SK-N-SH (cell line): ENCODE results near the gene TUBA8. TPM values are rescaled to one million over a fixed set of nuclear protein-coding genes. Genes with fewer than 3 reads are reported as not detected.

ENCODE experiments used
- CTCF ChIA-PET: fragments of 300-600, 350-600 bp; formaldehyde crosslinking; extraction: SDS; loops from one replicate; lab custom pipeline; 2021; lab: Yijun Ruan, JAX
- POLR2A ChIA-PET: fragments of 350-600 bp; sonication (Branson Sonifier 250); formaldehyde crosslinking; extraction: SDS; loops from one replicate; lab custom pipeline; 2020; ENCODE audit warnings: antibody characterized with exemption, inconsistent platforms; lab: Yijun Ruan, JAX
- DNase-seq: peaks from one replicate; pipeline ENCODE4 v3.0.0; 2012
- H2AFZ ChIP-seq: fragments of 200-600 bp; sonication (generic); 2 replicates; pipeline ENCODE4 v1.8.1; 2016; ENCODE audit warnings: antibody characterized with exemption, mild to moderate bottlenecking, low read depth
- H3F3A ChIP-seq: fragments of 200-600 bp; sonication (generic); replicated peaks from 2 replicates; pipeline ENCODE3; 2016; ENCODE audit warnings: antibody characterized with exemption, mild to moderate bottlenecking; ENCODE audit not compliant: insufficient read depth
- H3K27ac ChIP-seq, 2 experiments: fragments of 200-500 bp in 1 of 2; fragments of 200-600 bp in 1 of 2; sonication (Bioruptor generic) in 1 of 2; sonication (generic), shearing (Covaris generic) in 1 of 2; 2 replicates each; pipeline versions ENCODE4 v1.5.1 to v1.6.1; 2014 to 2016; ENCODE audit warnings: low read depth in 2 of 2, inconsistent platforms in 1 of 2, low read length in 1 of 2, mild to moderate bottlenecking in 1 of 2, mixed read lengths in 1 of 2
- H3K27me3 ChIP-seq: fragments of 200-600 bp; sonication (generic), shearing (Covaris generic); 2 replicates; pipeline ENCODE4 v1.6.1; 2016; ENCODE audit warnings: mixed run types; ENCODE audit not compliant: insufficient read depth
- H3K36me3 ChIP-seq, 2 experiments: fragments of 200-500 bp in 1 of 2; fragments of 200-600 bp in 1 of 2; sonication (Bioruptor generic) in 1 of 2; sonication (generic) in 1 of 2; replicated peaks in 1 of 2; 2 replicates each; pipeline versions ENCODE3 to v1.5.1; 2014 to 2016; ENCODE audit warnings: low read length in 1 of 2, mild to moderate bottlenecking in 1 of 2; ENCODE audit not compliant: insufficient read depth in 2 of 2, control insufficient read depth in 1 of 2
- H3K4me1 ChIP-seq, 2 experiments: fragments of 200-500 bp in 1 of 2; fragments of 200-600 bp in 1 of 2; sonication (Bioruptor generic) in 1 of 2; sonication (generic), shearing (Covaris generic) in 1 of 2; 2 replicates each; pipeline versions ENCODE4 v1.5.1 to v1.6.1; 2014 to 2016; ENCODE audit warnings: low read depth in 1 of 2, low read length in 1 of 2, mixed run types in 1 of 2; ENCODE audit not compliant: insufficient read depth in 2 of 2, control insufficient read depth in 1 of 2
- H3K4me2 ChIP-seq: fragments of 200-600 bp; sonication (generic), shearing (Covaris generic); 2 replicates; pipeline ENCODE4 v1.6.1; 2017; ENCODE audit warnings: mixed run types
- H3K4me3 ChIP-seq, 2 experiments: fragments of 200-500 bp in 1 of 2; fragments of 200-600 bp in 1 of 2; sonication (Bioruptor generic) in 1 of 2; sonication (generic), shearing (Covaris generic) in 1 of 2; 2 replicates each; pipeline versions ENCODE4 v1.5.1 to v1.8.1; 2014 to 2016; ENCODE audit warnings: low read depth in 2 of 2, inconsistent platforms in 1 of 2, low read length in 1 of 2, mild to moderate bottlenecking in 1 of 2, mixed read lengths in 1 of 2, moderate library complexity in 1 of 2
- H3K79me2 ChIP-seq: fragments of 200-600 bp; sonication (generic); 2 replicates; pipeline ENCODE4 v1.8.1; 2017; ENCODE audit warnings: mild to moderate bottlenecking; ENCODE audit not compliant: insufficient read depth
- H3K9ac ChIP-seq: fragments of 200-600 bp; sonication (generic); 2 replicates; pipeline ENCODE4 v1.6.1; 2017; ENCODE audit warnings: mixed run types
- H3K9me2 ChIP-seq: fragments of 200-600 bp; sonication (generic); 2 replicates; pipeline ENCODE4 v1.6.1; 2017; ENCODE audit warnings: mixed run types
- H3K9me3 ChIP-seq: fragments of 200-600 bp; sonication (generic); 2 replicates; pipeline ENCODE4 v1.6.1; 2017; ENCODE audit warnings: mixed run types, mild to moderate bottlenecking, moderate library complexity
- H4K20me1 ChIP-seq: fragments of 200-600 bp; sonication (generic); 2 replicates; pipeline ENCODE4 v1.6.1; 2017; ENCODE audit warnings: mild to moderate bottlenecking, mixed run types; ENCODE audit not compliant: insufficient read depth
- ELF1 ChIP-seq: IDR thresholded peaks from 2 replicates; pipeline ENCODE4 v1.4.0; 2012
- EP300 ChIP-seq, 2 experiments: IDR thresholded peaks; 2 replicates each; pipeline versions ENCODE4 v1.4.0 to v1.6.1; 2012; ENCODE audit warnings: borderline replicate concordance in 1 of 2, low read depth in 1 of 2, low read length in 1 of 2
- FOXJ3 ChIP-seq: sonication (generic); formaldehyde crosslinking; IDR thresholded peaks from 2 replicates; pipeline ENCODE4 v1.5.1; 2020; ENCODE audit warnings: mild to moderate bottlenecking, missing genetic modification reagents
- FOXM1 ChIP-seq: IDR thresholded peaks from 2 replicates; pipeline ENCODE4 v1.4.0; 2012; ENCODE audit warnings: low read depth, mild to moderate bottlenecking
- GATA2 ChIP-seq: sonication (generic); formaldehyde crosslinking; IDR thresholded peaks from 2 replicates; pipeline ENCODE4 v1.5.0; 2020; ENCODE audit warnings: mild to moderate bottlenecking, missing genetic modification reagents
- JUND ChIP-seq: IDR thresholded peaks from 2 replicates; pipeline ENCODE4 v1.4.0; 2012
- MAX ChIP-seq: IDR thresholded peaks from 2 replicates; pipeline ENCODE4 v1.4.0; 2012; ENCODE audit warnings: low read depth
- MEF2A ChIP-seq: IDR thresholded peaks from 2 replicates; pipeline ENCODE4 v1.4.0; 2012; ENCODE audit warnings: low read depth, borderline replicate concordance
- NFIC ChIP-seq: IDR thresholded peaks from 2 replicates; pipeline ENCODE4 v1.4.0; 2012; ENCODE audit warnings: borderline replicate concordance
- REST ChIP-seq: IDR thresholded peaks from 2 replicates; pipeline ENCODE4 v1.6.1; 2012; ENCODE audit warnings: mild to moderate bottlenecking, low read depth, low read length, moderate library complexity
- RFX5 ChIP-seq: IDR thresholded peaks from 2 replicates; pipeline ENCODE4 v1.6.1; 2012; ENCODE audit warnings: mild to moderate bottlenecking, improper control_type of control experiment, low read length
- RXRA ChIP-seq: IDR thresholded peaks from 2 replicates; pipeline ENCODE4 v1.4.0; 2012; ENCODE audit warnings: low read depth, mild to moderate bottlenecking, borderline replicate concordance
- SMC3 ChIP-seq: IDR thresholded peaks from 2 replicates; pipeline ENCODE4 v1.6.1; 2012; ENCODE audit warnings: low read depth, low read length, improper control_type of control experiment
- TEAD4 ChIP-seq: IDR thresholded peaks from 2 replicates; pipeline ENCODE4 v1.4.0; 2012; ENCODE audit warnings: mild to moderate bottlenecking, borderline replicate concordance; ENCODE audit not compliant: insufficient read depth
- USF2 ChIP-seq: fragments of 150-350 bp; IDR thresholded peaks from 2 replicates; pipeline ENCODE4 v1.6.1; 2017; ENCODE audit warnings: antibody characterized with exemption, low read length, low read depth, borderline replicate concordance
- YY1 ChIP-seq: IDR thresholded peaks from 2 replicates; pipeline ENCODE4 v1.4.0; 2012; ENCODE audit warnings: low read depth, mild to moderate bottlenecking
- WGBS: methylation state at CpG from one replicate; pipeline ENCODE4 v1.1.6; 2017; ENCODE audit warnings: low lambda C conversion rate; 5-methylcytosine and 5-hydroxymethylcytosine counted together
- polyA plus RNA-seq, 3 experiments: library from polyadenylated mRNA; depleted of rRNA; stranded (reverse); fragments of >200 nt; gene quantifications; 2 replicates each; pipeline ENCODE4 v1.2.3, GENCODE V29; 2012
- TF ChIP-seq, protein P1 (sequence below): fragments of 150-350 bp; IDR thresholded peaks from 2 replicates; pipeline ENCODE4 v1.6.1; 2016; ENCODE audit warnings: mild to moderate bottlenecking, low read depth, low read length

Gene TUBA8
- polyA plus RNA-seq, 1 of the 3 experiments (the other 2 are of a cell fraction) = 1.7 TPM

DNA sequence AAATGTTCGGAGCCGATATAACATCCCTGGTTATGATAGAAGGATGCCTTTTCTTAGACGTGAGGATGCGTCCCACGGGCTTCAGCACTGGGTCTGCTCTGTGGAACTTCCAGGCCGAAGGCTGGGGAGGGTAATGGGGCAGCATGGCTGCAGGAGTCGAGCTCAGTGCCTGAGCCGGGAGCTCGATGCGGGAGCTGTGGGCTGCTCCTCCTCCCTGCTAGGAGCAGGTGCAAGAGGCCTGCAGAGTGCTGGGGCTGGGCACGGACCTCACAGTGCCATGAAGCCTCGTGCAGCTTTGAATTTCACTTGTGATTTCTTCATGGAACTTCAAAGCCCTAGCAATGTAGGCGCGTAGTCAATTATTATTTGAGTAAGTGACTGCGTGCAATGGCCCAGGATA lies 6.0 kb downstream of the TUBA8 start:
- TF ChIP-seq, protein P1, sequence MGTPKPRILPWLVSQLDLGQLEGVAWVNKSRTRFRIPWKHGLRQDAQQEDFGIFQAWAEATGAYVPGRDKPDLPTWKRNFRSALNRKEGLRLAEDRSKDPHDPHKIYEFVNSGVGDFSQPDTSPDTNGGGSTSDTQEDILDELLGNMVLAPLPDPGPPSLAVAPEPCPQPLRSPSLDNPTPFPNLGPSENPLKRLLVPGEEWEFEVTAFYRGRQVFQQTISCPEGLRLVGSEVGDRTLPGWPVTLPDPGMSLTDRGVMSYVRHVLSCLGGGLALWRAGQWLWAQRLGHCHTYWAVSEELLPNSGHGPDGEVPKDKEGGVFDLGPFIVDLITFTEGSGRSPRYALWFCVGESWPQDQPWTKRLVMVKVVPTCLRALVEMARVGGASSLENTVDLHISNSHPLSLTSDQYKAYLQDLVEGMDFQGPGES = no peak
- no peak for TF ChIP-seq JUND
- TF ChIP-seq REST = no peak
- no peak for TF ChIP-seq MAX
- TF ChIP-seq GATA2 (CRISPR knock-in tag) = no peak
- TF ChIP-seq ELF1 = no peak
- no peak for TF ChIP-seq TEAD4
- TF ChIP-seq, all 33 proteins: peak for 0
- no peaks in the 10 kb centered on the region for H3K36me3 ChIP-seq
- ChIA-PET POLR2A (no interaction called here), CTCF (no interaction called here)
- no peaks in the 10 kb centered on the region for H3K79me2 ChIP-seq
- DNase-seq = no peak
- H3K9me2 ChIP-seq = no peaks in the 10 kb centered on the region
- H3K9me3 ChIP-seq = no peaks in the 10 kb centered on the region
- H3K4me1 ChIP-seq = peaks cover 0 to 2% of the 10 kb centered on the region in 2 experiments; a peak in 1 of 4 replicates
- 85% methylated on average over 4 of the region's 15 CpGs for WGBS
- H3K27ac ChIP-seq = no peak overlapping the region
- no peaks in the 10 kb centered on the region for H3F3A ChIP-seq
- H2AFZ ChIP-seq = no peak overlapping the region
- H3K9ac ChIP-seq = no peak overlapping the region
- H3K4me3 ChIP-seq = no peak overlapping the region
- no peaks in the 10 kb centered on the region for H4K20me1 ChIP-seq
- no peaks in the 10 kb centered on the region for H3K27me3 ChIP-seq
- H3K4me2 ChIP-seq = no peak overlapping the region

- Histone ChIP-seq H4K20me1 (no peaks in the 10 kb centered on the region), H3K79me2 (no peaks in the 10 kb centered on the region), H3K9me3 (no peaks in the 10 kb centered on the region), H3K9me2 (no peaks in the 10 kb centered on the region), H3K4me1 (peaks cover 0 to 2% of the 10 kb centered on the region in 2 experiments; a peak in 1 of 4 replicates), H2AFZ (no peak overlapping the region), H3K9ac (no peak overlapping the region), H3K27me3 (no peaks in the 10 kb centered on the region), H3K36me3 (no peaks in the 10 kb centered on the region), H3F3A (no peaks in the 10 kb centered on the region), H3K4me2 (no peak overlapping the region), H3K4me3 (no peak overlapping the region), H3K27ac (no peak overlapping the region)
- ChIA-PET CTCF (no interaction called here), POLR2A (no interaction called here)
- DNase-seq = no peak
- 87% methylated on average over 9 of the region's 9 CpGs for WGBS
- TF ChIP-seq MEF2A (no peak), RXRA (no peak), EP300 (IDR thresholded peaks at IDR 0.05; ENCODE audit: borderline replicate concordance in 1 of 2, low read depth in 1 of 2, low read length in 1 of 2) (no peak), FOXM1 (no peak), GATA2 (CRISPR knock-in tag) (no peak), NFIC (no peak), YY1 (no peak), TEAD4 (no peak), SMC3 (no peak), REST (no peak), RFX5 (no peak), USF2 (no peak), FOXJ3 (no peak)
These were observed 7.8 kb downstream of the TUBA8 start for GRCh38 chr22:18118345-18118915.
